ENCODE data around the gene OR2B2. TPM values are rescaled to one million over a fixed set of nuclear protein-coding genes. Genes with fewer than 3 reads are reported as not detected.

The OR2B2 gene
- total and polyA plus RNA-seq, 4 donors, result not detected

- H3K4me3 ChIP-seq (ENCODE audit: low read depth in 1 of 3, low read length in 3 of 3), result no peak overlapping the region
- WGBS, result 90% methylated on average over 5 of the region's 5 CpGs
- H3K27me3 ChIP-seq (ENCODE audit: control insufficient read depth in 4 of 4, insufficient read depth in 4 of 4, low read length in 3 of 4), result no peaks in the 10 kb centered on the region
- no peaks in the 10 kb centered on the region for H3K9me3 ChIP-seq (ENCODE audit: control insufficient read depth in 4 of 4, low read length in 3 of 4)
- no peak for DNase-seq (ENCODE audit: low spot score)
- H3K27ac ChIP-seq (ENCODE audit: low read depth in 1 of 2, low read length in 2 of 2), result no peak overlapping the region
- no peak overlapping the region for H3K9ac ChIP-seq (ENCODE audit: low read depth in 1 of 2, low read length in 2 of 2)
- H3K36me3 ChIP-seq (ENCODE audit: control insufficient read depth in 4 of 4, insufficient read depth in 3 of 4, low read depth in 1 of 4, low read length in 3 of 4), result no peaks in the 10 kb centered on the region
- no peaks in the 10 kb centered on the region for H3K4me1 ChIP-seq (ENCODE audit: control insufficient read depth in 4 of 4, insufficient read depth in 4 of 4, low read length in 3 of 4)
- TF ChIP-seq SP1 (IDR thresholded peaks at IDR 0.05), result no peak
- no peak for TF ChIP-seq NR2F2 (IDR thresholded peaks at IDR 0.05)
- no peak for TF ChIP-seq GABPA (IDR thresholded peaks at IDR 0.05 in 1 of 2, conservative IDR thresholded peaks at IDR 0.05 in 1 of 2)
- no peak for TF ChIP-seq FOXA1 (IDR thresholded peaks at IDR 0.05)
- no peak for TF ChIP-seq ATF3 (IDR thresholded peaks at IDR 0.05)
- TF ChIP-seq YY1 (IDR thresholded peaks at IDR 0.05), result no peak
- TF ChIP-seq HNF4A (conservative IDR thresholded peaks at IDR 0.05), result no peak
- no peak for TF ChIP-seq JUND (IDR thresholded peaks at IDR 0.05)
- TF ChIP-seq HNF4G (IDR thresholded peaks at IDR 0.05), result no peak
- no peak for TF ChIP-seq FOXA2 (IDR thresholded peaks at IDR 0.05)
- no peak for TF ChIP-seq REST (IDR thresholded peaks at IDR 0.05)
- no peak for TF ChIP-seq MAX (IDR thresholded peaks at IDR 0.05)
- TF ChIP-seq EGR1 (IDR thresholded peaks at IDR 0.05; ENCODE audit: low read depth in 2 of 2), result no peak
- no peak for TF ChIP-seq RXRA (IDR thresholded peaks at IDR 0.05)
- no peak for TF ChIP-seq CTCF (IDR thresholded peaks at IDR 0.05; ENCODE audit: low read depth, low read length, missing input control)
- TF ChIP-seq ZBTB33 (IDR thresholded peaks at IDR 0.05), result no peak
- TF ChIP-seq RAD21 (IDR thresholded peaks at IDR 0.05), result no peak
- no peak for TF ChIP-seq TAF1 (conservative IDR thresholded peaks at IDR 0.05)
Observed at GRCh38 chr6:27879837-27880236, 32.4 kb downstream of the OR2B2 start.
